GM18873 (cell line): Measurements from ENCODE around the gene NAALADL2.

Experiments
- ATAC-seq: cut with Tn5 transposase; IDR thresholded peaks from one replicate; pipeline ENCODE4 v1.9.1; 2021; ENCODE audit warnings: mild to moderate bottlenecking, moderate library complexity, moderate number of reproducible peaks; ENCODE audit not compliant: unreplicated experiment, low FRiP score

Gene NAALADL2

DNA sequence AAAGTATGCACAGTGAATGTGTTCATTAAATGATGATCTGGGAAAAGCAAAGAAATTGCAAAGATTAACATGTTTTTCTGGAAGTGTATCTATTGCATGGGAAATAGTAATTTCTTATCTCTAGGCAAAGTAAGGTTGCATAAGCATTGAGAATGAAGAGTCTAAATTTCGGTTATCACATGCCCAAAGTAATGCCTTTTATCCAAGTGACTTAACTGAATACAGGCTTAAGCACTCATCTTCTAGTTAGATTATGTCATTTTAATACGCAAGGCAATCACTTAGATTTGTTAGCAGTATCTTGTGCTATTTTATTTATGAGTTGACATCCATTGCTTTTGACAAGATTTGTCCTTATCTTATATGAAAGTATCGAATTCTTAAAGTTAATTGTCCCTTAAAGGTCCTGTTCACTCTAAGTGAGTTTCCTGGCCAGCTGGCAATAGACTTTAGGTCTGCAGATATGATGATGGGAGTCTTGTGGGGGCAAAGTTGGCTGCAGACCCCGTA, 100.5 kb downstream of the NAALADL2 start:
- ATAC-seq, result no peak

DNA sequence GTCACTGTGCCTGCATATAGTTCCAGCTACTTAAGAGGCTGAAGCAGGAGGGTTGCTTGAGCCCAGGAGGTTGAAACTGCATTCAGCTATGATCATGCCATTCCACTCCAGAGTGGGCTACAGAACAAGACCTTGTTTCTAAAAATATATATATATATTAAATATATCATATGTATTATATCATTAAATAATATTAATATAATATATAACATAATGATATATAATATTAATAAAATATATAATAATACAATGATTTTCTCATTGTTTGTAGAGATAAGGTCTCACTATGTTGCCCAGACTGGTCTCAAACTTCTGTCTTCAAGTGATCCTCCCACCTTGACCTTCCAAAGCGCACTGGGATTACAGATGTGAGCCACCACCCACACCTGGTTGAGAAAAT, 101.8 kb downstream of the NAALADL2 start:
- ATAC-seq, result no peak

DNA sequence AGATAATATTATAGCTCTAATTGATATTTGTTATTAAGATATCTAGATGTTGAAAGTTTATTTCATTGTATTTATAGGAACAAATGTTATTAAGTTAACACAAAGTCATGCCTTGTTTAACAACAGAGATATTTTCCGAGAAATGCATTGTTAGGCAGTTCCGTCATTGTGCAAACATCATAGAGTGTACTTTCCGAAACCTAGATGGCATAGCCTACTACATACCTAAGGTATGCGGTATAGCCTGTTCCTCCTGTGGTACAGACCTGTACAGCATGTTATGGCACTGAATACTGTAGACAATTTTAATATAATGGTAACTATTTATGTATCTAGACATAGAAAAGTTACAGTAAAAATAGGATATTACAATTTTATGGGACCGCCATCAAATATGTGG, 114.3 kb downstream of the NAALADL2 start:
- ATAC-seq, result no peak

DNA sequence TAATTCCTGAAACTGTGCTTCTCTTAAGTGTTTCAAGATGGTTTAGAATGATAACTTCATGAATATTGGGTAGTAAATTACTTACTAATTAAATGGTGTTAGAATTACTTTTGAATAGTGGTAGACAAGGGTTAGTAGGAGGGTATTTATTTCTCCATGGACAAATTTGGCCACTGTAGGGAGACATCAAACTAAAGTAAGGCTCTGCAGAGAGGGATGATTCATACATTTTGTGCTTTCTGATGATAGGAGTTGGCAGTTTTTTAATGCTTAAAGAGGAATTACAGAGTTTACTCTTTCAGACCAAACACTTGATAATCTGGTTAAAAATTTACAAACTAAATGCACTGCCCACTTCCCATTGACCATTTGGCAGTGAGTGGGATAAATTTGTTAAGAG, 127.6 kb downstream of the NAALADL2 start:
- no peak for ATAC-seq

DNA sequence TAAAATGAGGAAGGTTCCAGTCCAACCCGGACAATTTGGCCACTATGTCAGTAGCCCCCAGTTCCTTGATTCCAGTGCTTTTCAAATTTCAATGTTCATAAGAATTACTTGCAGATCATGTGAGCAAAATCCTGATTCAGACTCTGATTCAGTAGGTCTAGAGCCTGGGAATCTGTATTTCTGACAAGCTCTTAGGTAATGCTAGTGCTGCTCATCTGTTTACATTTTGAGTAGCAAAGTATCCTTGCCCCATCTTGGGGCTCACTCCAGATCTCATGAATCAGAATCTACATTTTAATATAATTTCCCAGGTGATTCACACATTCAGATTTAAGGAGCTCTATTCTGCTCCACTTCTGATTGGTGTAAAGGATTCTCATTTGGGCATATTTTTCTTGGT, 142.0 kb downstream of the NAALADL2 start:
- ATAC-seq, result no peak

DNA sequence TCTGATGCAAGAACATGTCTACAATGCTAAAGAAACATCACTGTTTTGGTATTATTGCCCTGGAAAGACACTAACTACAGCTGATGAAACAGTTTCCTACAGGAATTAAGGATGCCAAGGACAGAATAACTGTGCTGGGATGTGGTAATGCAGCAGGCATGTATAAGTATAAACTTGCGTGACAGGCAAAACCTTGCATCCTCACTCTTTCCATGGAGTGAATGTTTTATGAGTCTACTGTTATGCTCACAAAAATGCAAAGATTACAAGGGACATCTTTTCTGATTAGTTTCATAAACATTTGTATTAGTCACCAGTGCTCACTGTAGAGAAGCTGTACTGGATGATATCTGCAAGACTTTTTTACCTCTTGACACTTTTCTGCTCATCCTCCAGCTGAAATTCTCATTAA, 143.6 kb downstream of the NAALADL2 start:
- no peak for ATAC-seq

DNA sequence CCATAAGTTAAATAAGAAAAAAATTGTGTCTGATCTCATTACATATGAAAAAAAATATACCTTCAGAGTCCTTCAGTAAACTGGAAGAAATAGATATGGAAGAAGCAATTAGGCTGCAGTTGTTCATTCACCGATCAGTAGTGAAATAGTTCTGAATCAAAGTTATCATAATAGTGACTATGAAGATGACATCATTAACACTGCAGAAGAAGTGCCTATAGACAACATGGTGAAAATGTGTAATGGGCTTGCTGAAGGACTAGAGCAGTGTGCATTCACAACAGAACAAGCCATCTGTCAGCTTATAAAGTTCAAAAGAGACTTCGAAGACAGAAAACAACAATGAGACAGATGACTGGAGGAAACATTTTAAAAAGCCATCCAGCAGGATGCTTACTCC, 144.5 kb downstream of the NAALADL2 start:
- no peak for ATAC-seq

DNA sequence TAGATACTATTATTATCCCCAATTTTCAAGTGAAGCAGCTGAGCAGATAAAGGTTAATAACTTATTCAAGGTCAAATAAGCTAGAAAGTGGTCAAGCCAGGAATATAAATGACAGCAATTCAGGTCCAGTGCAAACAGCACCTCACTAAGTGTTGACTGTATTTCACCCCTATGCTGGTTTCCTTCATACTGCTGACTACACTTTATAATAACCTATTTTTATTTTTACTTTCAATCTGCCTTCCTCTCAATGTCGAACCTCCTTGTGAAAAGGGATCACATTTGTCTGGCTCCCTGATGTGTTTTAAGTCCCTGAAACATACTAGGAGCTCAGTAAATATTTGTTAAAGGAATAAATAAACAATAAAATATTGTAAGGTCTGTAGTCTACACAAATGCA, 146.1 kb downstream of the NAALADL2 start:
- no peak for ATAC-seq

DNA sequence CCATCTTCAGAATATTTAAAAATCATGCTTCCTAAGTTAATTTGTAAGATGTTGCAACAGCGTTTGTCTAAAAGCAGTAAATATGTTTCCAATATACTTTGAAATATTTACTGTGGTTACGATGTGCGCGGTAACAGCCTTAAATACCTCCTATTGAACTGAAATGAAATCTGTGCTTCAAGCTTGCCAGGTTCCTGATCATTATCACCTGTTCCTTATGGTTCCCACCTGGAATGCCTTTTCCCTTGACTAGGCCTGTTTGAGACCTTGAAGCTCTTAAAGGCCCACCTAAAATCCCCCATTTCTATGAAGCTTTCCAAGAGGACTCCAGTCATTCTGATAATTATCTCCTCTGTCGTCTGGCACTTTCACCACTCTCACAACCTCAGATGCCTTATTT, 146.7 kb downstream of the NAALADL2 start:
- ATAC-seq, result no peak

DNA sequence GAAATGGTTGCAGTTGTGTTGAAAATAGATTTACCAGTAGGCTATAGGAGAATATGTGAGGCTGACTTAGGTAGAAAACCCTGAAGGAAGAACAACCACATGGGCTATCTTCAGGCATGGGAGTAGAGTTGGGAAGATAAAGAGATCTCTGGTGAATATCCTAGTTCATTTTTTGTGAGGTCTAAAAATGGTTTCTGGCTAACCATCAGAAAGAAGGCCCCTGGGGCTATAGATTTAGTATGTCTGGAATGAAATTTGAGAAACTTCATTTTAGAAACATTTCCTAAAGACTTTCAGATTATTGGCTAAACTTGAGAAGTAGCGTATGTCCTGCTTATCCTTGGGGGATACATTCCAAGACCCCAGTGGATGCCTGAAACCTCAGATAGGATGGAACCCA, 148.2 kb downstream of the NAALADL2 start:
- no peak for ATAC-seq

DNA sequence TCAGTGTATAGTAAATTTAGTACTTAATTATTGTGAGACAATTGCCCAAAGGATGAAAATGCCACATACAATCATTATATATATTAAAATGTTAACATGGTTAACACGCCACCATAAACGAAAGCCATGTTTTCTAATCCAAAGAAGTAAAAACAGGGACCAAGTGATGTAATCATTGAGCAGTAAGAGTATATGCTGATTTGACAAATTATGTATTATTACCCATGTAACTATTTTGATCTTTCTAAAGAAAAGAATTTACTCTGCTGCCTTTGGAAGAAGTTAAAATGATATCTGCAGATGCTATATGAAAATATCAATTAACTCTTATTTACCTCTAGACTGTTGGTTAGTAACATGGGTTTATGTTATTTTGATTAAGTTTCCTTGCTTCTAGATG, 150.2 kb downstream of the NAALADL2 start:
- ATAC-seq, result no peak

DNA sequence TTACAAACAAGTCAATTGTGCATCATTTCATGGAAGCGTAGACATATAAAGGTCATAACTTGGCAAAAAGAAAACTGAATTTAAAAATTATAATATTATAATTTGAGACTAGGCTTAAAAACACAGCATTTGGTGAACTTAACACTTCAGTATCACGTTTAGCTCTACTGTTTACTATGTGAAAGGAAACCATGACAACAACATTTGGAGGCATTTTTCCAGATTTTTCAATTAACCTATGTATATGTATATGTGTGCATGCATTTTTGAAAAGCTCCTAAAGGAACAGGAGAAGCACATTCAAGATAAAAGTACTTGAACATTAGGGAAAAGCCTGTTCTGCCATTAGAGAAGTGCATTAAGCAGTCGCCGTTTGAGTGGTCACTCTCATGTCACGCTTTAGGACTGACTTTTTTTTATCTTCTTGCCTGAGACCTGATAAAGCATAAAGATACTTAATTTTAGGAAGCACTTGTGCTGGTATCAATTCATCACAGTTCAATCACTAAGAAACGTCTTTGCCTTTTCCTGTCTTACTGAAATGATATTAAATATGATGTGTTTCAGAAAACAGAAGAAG, 156.0 kb downstream of the NAALADL2 start:
- no peak for ATAC-seq

DNA sequence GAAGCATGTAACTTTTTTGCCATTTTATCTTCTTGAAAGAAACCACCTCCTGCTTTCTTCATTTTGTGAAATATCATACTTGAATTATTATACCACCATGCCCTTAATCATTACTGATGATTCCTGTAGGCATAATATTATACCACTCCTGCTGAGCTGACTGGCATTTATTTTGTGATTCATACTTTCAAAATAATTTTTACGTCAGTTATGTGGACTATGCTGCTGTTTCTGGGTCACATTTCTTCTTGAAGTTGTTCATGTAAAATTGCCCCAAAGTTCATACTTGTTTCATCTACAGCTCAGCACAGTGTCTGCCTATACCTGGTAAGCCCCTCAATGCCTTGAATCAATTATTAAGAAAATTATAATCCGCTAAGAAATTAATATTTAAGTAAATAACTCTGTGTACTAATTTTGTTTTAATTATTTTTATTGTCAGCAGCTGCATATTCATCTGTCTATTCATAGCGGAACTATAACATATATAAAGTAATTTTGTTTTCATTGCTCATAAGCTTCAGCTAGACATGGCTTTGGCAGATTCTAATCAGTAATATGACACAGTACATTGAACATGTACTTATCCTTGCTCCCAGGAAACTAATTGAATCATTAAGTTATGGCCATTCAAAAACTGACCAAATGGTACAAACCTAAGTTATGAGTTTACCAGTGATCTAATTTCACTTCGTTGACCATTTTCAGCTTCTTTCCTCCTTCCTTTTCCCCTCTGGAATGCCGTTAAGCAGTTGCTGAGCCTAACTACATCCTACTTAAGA, 160.0 kb downstream of the NAALADL2 start:
- ATAC-seq, result no peak

DNA sequence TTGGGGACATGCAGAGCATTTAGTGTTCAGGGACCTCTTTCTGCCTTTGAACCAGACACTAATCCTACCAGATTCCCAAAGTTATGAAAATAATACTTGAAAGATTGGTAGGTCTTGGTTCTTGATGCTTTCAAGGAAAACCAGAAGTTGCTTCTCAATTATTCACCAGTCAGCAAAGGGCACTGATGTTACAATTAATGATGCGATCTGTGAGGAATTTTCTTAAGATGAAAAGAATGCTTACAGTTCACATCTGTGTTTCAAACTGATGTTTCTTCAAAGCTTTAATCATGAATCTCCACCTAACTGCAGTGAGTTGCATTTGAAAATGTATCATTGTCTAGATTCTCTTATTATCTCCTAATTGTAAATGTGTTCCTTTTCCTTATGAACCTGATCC, 161.0 kb downstream of the NAALADL2 start:
- no peak for ATAC-seq

DNA sequence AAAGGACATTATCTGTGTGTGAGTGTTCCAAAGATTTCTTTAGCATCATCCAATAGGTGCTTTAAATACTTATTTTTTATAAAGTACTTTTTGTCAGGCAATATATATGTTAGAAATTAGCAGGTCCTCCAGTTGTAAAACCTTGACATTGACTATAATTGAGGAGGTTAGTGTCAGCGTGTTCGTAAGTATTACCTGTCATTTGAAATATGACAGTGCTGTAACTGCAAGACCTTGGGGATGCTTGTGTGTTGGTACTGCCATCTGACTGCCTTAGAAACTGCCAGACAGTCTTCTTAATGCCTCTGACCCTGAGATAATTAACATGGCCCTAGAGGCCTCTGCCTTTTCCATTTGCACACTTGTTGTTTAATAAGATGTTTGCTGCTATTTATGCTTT, 170.7 kb downstream of the NAALADL2 start:
- ATAC-seq, result no peak

DNA sequence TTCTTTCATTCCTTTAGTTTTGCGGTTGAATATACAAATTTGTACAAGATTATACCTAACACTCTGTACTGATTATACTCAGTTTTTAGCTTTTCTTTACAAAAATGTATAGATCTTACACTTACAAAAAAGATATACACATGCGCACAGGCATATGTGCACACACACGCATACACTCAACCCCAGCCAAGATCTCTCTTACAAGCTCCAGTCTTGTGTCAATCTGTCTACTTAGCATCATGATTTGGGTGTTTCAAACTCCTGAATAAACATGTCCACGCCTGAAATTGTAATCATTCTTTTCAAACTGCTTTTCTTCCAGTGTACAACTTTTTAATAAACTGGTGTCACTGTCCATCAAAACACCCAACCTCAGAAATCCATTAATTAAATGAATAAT, 180.7 kb downstream of the NAALADL2 start:
- ATAC-seq, result no peak

DNA sequence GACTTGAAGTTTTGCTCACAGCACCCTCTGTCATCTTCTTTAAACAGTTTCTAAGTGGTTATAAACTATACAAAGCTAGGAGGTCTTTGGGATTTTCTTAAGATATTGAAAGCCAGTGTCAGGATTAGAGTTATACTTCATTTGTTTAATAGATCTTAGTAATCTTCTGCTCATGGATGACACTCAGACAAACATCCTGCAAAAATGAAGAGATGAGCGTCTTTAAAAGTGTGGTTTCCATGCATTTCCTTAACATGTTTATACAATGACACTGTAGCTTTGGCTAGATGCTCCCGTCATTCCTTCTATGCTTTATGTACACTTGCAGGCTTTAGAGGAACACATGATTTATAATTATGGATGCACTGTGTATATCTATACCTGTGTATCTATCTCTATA, 182.2 kb downstream of the NAALADL2 start:
- no peak for ATAC-seq

DNA sequence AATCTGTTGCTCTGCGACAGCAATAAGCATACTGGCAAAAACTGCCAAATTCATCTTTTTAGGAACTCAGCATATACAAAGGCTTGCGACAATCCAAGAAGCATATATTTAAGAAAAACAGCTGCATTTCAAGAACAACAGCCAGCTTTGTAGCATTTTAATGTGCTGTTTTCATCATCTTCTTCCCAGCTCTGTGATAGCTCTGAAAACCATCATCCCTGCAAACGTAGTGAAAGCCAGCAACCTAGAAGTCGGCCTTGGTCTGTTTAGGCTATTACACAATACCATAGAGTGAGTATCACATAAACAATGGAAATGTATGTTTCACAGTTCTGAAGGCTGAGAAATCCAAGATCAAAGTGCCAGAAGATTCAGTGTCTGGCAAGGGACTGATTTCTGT, 187.5 kb downstream of the NAALADL2 start:
- ATAC-seq, result no peak

DNA sequence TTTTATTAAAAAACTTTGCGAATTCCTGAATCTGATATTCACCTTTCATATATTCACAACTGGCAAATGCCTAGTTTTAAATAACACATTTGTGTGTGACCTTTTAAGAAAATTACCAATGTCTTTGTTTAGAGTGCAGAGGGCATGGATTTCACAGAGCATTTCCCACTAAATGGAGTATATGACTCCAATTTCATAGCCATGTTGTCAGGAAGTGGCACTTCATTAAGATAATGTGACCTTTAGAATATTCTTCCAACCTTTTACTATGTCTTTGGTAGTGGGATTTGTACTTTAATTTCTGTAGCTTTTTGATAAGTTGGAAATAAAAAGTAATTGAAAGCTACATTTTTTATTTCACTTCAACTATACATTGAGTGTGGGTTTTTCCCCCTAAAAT, 188.7 kb downstream of the NAALADL2 start:
- ATAC-seq, result no peak

DNA sequence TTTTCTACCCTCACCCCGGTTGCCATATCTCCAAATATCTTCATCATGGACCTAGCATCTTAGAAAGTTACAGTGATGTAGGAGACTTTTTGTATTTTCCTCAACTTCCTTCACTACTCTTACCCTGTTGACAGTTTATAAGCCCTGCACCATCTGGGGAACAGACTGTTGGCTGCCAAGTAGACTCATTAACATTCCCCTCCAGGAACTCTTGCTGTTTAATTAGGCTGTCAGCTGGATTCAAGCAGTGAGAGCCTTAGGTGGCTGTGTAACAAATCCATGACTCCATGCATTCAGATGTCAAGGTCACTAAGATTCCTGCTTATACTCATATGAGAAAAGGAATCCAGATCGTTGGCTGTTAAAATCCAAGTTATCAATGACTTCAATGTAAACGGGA, 198.3 kb downstream of the NAALADL2 start:
- ATAC-seq, result no peak

DNA sequence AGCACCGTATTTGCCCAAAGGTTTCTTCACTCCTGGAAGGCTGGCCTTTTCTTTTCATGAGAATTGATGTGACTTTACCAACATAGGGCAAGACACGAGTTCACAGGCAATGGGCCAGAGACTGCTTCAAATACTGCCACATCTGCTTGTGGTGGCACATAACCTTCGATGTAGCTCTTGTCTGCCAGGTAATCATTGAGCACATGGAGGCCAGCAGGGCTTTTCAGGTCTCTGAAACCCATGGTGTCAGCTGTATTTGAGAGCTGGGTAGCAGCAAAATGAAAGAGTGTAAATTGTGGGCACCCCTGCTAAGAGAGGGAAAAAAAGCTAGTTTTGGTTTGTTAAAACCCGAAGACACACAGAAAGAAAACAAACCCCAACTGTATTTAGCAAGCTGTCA, 200.7 kb downstream of the NAALADL2 start:
- ATAC-seq, result no peak

DNA sequence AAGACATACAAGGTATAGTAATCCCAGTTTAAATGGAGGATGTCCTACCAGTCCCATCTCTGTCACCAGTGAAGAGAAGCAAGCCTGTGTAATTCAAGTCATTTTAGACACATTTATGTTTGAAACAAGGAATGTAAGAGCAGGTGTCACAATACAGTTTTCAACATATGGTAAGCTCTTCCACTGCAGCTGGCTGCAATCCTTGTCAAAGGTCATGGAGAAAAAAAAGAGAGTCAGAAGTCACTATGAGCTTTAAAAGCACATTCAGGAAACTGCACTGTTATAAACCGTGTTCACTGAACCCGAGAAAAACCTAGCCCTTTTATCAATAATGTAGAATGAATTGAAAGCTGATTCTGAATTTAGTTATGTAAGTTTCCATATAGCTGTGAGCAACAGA, 206.4 kb downstream of the NAALADL2 start:
- ATAC-seq, result no peak
